Right lobe of liver (tissue), 4 donors: Measurements from ENCODE around the gene TSPAN12.
"Not testable (repeated sequence)": the region's sequence is repeated elsewhere in the genome, so short reads cannot be mapped to it uniquely, and the experiment has no call there.

Experiments used
- POLR2A ChIP-seq: fragments of 450-650 bp; IDR thresholded peaks from one replicate; pipeline ENCODE4 v1.6.1; 2017; ENCODE audit warnings: antibody characterized with exemption, mild to moderate bottlenecking
- TF ChIP-seq, protein P1 (sequence below), 4 donors: fragments of 200-600 bp in 3 of 4; fragments of 450-650 bp in 1 of 4; IDR thresholded peaks; one replicate each; pipeline versions ENCODE4 v1.5.1 to v1.8.0; 2016 to 2022; ENCODE audit warnings: antibody characterized with exemption in 4 of 4, mild to moderate bottlenecking in 2 of 4
- donor health status: DM: no; HTN: no; CAD: no.
- donor health status: DM: no; HTN: no; CAD: no.
- donor health status: DM: no; HTN: yes; CAD: no.

DNA sequence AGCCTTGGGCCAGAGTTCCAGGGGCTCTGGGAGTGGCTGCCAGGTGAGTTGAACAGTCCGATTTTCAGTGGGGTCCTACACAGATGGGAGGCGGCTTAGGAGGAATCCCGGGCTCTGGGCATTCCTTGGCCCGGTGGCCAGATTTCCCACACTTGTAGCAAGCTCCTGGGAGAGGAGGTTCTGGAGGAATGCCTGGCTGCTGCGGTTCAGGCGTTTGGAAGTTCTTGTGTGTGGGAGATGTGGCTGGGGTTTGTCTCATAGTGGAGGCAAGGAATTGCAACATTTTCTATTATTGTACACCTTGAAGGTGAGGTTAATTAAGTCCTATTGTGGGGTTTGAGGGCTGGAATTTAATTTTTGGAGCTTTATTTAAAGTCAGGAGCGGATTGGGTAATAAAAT, 77.5 kb downstream of the TSPAN12 start:
- TF ChIP-seq, protein P1, sequence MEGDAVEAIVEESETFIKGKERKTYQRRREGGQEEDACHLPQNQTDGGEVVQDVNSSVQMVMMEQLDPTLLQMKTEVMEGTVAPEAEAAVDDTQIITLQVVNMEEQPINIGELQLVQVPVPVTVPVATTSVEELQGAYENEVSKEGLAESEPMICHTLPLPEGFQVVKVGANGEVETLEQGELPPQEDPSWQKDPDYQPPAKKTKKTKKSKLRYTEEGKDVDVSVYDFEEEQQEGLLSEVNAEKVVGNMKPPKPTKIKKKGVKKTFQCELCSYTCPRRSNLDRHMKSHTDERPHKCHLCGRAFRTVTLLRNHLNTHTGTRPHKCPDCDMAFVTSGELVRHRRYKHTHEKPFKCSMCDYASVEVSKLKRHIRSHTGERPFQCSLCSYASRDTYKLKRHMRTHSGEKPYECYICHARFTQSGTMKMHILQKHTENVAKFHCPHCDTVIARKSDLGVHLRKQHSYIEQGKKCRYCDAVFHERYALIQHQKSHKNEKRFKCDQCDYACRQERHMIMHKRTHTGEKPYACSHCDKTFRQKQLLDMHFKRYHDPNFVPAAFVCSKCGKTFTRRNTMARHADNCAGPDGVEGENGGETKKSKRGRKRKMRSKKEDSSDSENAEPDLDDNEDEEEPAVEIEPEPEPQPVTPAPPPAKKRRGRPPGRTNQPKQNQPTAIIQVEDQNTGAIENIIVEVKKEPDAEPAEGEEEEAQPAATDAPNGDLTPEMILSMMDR (IDR thresholded peaks at IDR 0.05): not testable (repeated sequence)
- TF ChIP-seq POLR2A: not testable (repeated sequence)
